Nephron (organoid): ENCODE measurements around the gene FAM234B.

Experiments
- H3K27ac Mint-ChIP-seq, 3 experiments: 2 replicates each; pipeline ENCODE4 v1.8.0; 2020; ENCODE audit warnings: mixed read lengths in 3 of 3, mild to moderate bottlenecking in 2 of 3, moderate library complexity in 1 of 3
- H3K27me3 Mint-ChIP-seq: 2 replicates; pipeline ENCODE4 v1.8.0; 2021; ENCODE audit warnings: low read depth, mild to moderate bottlenecking, moderate library complexity, mixed read lengths
- H3K36me3 Mint-ChIP-seq: 2 replicates; pipeline ENCODE4 v1.8.0; 2020; ENCODE audit warnings: low read depth, mixed read lengths
- H3K4me1 Mint-ChIP-seq: 2 replicates; pipeline ENCODE4 v1.8.0; 2020; ENCODE audit warnings: mixed read lengths
- H3K4me3 Mint-ChIP-seq, 3 experiments: 2 replicates each; pipeline ENCODE4 v1.8.0; 2020; ENCODE audit warnings: mild to moderate bottlenecking in 3 of 3, mixed read lengths in 3 of 3, moderate library complexity in 2 of 3
- H3K9me3 Mint-ChIP-seq: 2 replicates; pipeline ENCODE4 v1.8.0; 2020; ENCODE audit warnings: mixed read lengths
- CTCF ChIP-seq, 3 experiments: fragments of 200-600 bp; sonication (generic); IDR thresholded peaks; one replicate each; pipeline ENCODE4 v1.5.0; 2021; ENCODE audit warnings: antibody characterized with exemption in 3 of 3; ENCODE audit not compliant: unreplicated experiment in 3 of 3

Gene FAM234B

DNA sequence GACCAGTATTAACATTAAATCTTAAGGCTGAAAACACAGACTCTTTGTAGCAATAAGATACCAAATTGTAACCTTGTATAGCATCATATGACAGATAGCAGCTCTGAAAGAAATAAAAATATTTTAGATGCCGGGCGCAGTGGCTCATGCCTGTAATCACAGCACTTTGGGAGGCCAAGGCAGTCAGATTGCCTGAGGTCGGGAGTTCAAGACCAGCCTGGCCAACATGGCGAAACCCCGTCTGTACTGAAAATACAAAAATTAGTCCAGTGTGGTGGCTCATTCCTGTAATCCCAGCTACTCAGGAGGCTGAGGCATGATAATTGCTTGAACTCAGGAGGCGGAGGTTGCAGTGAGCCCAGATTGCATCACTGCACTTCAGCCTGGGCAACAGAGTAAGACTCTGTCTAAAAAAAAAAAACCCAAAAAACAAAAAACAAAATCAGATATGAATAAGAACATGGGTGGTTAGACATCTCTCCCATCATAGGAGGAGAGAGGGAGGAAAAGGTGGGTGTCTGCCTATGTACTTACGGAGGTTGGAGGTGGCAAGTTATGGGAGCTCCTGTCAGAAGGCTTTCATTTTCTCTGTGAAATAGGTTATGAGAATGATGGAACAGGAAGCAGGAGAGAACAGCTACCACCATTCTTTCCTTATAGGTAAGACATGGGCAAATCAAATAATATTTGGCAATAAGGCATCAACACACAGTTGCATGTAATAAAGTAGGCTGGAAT, 36.5 kb upstream of the FAM234B start:
- H3K27ac Mint-ChIP-seq, result no peak overlapping the region
- TF ChIP-seq CTCF (IDR thresholded peaks at IDR 0.05; ENCODE audit: unreplicated experiment in 3 of 3), result no peak
- no peak overlapping the region for H3K4me3 Mint-ChIP-seq
- H3K9me3 Mint-ChIP-seq, result no peaks in the 10 kb centered on the region
- peaks cover 9% of the 10 kb centered on the region for H3K27me3 Mint-ChIP-seq
- H3K4me1 Mint-ChIP-seq, result no peaks in the 10 kb centered on the region
- peaks cover 2% of the 10 kb centered on the region for H3K36me3 Mint-ChIP-seq

- H3K36me3 Mint-ChIP-seq, result no peaks in the 10 kb centered on the region
- no peak for TF ChIP-seq CTCF (IDR thresholded peaks at IDR 0.05; ENCODE audit: unreplicated experiment in 3 of 3)
- H3K4me1 Mint-ChIP-seq, result no peaks in the 10 kb centered on the region
- H3K27ac Mint-ChIP-seq, result no peak overlapping the region
- no peaks in the 10 kb centered on the region for H3K9me3 Mint-ChIP-seq
- peaks cover 9% of the 10 kb centered on the region for H3K27me3 Mint-ChIP-seq
- H3K4me3 Mint-ChIP-seq, result no peak overlapping the region
Measured at GRCh38 chr12:13008741-13009380, 35.3 kb upstream of the FAM234B start.

DNA sequence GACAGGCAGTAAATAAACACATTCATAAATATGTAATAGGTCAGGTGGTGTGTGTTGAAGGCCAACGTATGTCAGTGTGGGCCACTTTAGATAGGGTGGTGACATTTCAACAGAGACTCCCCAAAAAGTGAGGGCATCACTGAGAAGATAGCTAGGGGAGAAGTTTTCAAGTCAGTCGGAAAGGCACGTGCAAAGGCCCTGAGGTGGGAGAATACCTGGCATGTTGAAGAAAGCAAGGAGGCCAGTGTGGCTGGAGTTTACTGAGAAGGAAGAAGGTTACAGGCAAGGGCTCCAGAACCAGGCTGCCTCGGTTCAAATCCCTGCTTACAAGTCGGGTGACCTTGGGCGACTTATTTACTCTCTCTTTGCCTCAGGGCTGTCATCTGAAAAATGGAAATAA, 33.1 kb upstream of the FAM234B start:
- H3K27ac Mint-ChIP-seq, result no peak overlapping the region
- no peak for TF ChIP-seq CTCF (IDR thresholded peaks at IDR 0.05; ENCODE audit: unreplicated experiment in 3 of 3)
- no peak overlapping the region for H3K4me3 Mint-ChIP-seq
- H3K4me1 Mint-ChIP-seq, result no peaks in the 10 kb centered on the region
- H3K9me3 Mint-ChIP-seq, result no peaks in the 10 kb centered on the region
- peaks cover 9% of the 10 kb centered on the region for H3K27me3 Mint-ChIP-seq
- H3K36me3 Mint-ChIP-seq, result no peaks in the 10 kb centered on the region

- H3K4me1 Mint-ChIP-seq, result peaks cover 17% of the 10 kb centered on the region
- H3K36me3 Mint-ChIP-seq, result no peaks in the 10 kb centered on the region
- peak overlapping the region in 2 of 3 experiments; percentile 11 to 22 for H3K27ac Mint-ChIP-seq
- H3K27me3 Mint-ChIP-seq, result peaks cover 4% of the 10 kb centered on the region
- H3K9me3 Mint-ChIP-seq, result no peaks in the 10 kb centered on the region
- no peak overlapping the region for H3K4me3 Mint-ChIP-seq
- TF ChIP-seq CTCF (IDR thresholded peaks at IDR 0.05; ENCODE audit: unreplicated experiment in 3 of 3), result no peak
Measured at GRCh38 chr12:13022851-13023271, 21.3 kb upstream of the FAM234B start.

DNA sequence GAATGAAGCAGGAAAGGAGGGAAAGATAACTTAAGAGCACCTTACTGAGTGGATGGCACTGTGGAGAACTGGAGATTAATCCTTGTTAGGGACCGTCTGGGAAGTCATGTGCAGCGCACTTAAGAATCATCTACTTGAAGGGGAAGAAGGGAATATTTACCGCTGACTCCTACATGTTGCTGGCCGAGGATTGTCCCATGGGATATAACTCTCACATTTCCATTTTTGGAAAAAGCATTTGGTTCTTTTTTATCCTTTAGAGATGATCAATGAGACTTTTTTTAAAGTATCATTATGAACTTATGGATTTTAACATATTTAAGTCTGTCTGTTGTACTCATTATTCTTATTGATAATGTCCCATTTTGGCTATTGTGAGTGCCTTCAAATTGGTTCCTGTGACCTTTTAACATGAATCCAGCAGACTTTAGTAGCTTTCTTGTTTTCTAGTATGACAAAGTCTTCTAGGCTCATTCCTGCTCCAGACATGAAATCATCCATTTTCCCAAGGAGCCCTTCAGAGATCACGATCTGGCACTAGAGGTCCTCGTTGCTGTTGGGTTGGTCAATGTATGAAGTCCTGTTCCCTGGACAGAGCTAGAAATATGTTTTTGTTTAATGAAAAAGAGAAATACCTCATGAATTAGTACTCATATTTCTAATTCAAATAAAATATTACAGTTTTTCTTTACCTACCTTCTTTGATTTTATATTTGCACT, 20.2 kb upstream of the FAM234B start:
- Mint-ChIP-seq H3K27ac (peak overlapping the region in 2 of 3 experiments; percentile 35 to 43), H3K9me3 (no peaks in the 10 kb centered on the region), H3K27me3 (no peaks in the 10 kb centered on the region), H3K4me1 (peaks cover 19% of the 10 kb centered on the region), H3K36me3 (no peaks in the 10 kb centered on the region), H3K4me3 (no peak overlapping the region)
- peak in 1 of 3 experiments; percentile 15 for TF ChIP-seq CTCF (IDR thresholded peaks at IDR 0.05; ENCODE audit: unreplicated experiment in 3 of 3)
